ENCODE data around the gene CTBP2. TPM values are rescaled to one million over a fixed set of nuclear protein-coding genes. Genes with fewer than 3 reads are reported as not detected.

Gene CTBP2
- total RNA-seq, 4 donors from 2014 or later, result 92.4 to 136 (median 125) TPM

GRCh38 chr10:125129076-125129458 is 31.3 kb downstream of the CTBP2 start:
- peak in 1 of 2 donors; percentile 3 for DNase-seq
- Histone ChIP-seq H3K9me3 (no peaks in the 10 kb centered on the region), H3K27me3 (no peaks in the 10 kb centered on the region), H3K4me1 (peaks cover 36 to 69% of the 10 kb centered on the region in 2 donors), H3K36me3 (peaks cover 0 to 13% of the 10 kb centered on the region in 2 donors), H3K27ac (no peak overlapping the region), H3K4me3 (replicated peaks in 1 of 3) (no peak overlapping the region)
- 66 to 76% methylated on average over 3 of the region's 3 CpGs for WGBS, 2 donors
- intact Hi-C loops (cut with DNase I), result no loop called here
- no peak for TF ChIP-seq POLR2A (IDR thresholded peaks at IDR 0.05)
- TF ChIP-seq, protein P1, sequence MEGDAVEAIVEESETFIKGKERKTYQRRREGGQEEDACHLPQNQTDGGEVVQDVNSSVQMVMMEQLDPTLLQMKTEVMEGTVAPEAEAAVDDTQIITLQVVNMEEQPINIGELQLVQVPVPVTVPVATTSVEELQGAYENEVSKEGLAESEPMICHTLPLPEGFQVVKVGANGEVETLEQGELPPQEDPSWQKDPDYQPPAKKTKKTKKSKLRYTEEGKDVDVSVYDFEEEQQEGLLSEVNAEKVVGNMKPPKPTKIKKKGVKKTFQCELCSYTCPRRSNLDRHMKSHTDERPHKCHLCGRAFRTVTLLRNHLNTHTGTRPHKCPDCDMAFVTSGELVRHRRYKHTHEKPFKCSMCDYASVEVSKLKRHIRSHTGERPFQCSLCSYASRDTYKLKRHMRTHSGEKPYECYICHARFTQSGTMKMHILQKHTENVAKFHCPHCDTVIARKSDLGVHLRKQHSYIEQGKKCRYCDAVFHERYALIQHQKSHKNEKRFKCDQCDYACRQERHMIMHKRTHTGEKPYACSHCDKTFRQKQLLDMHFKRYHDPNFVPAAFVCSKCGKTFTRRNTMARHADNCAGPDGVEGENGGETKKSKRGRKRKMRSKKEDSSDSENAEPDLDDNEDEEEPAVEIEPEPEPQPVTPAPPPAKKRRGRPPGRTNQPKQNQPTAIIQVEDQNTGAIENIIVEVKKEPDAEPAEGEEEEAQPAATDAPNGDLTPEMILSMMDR (IDR thresholded peaks at IDR 0.05), result no peak

DNA sequence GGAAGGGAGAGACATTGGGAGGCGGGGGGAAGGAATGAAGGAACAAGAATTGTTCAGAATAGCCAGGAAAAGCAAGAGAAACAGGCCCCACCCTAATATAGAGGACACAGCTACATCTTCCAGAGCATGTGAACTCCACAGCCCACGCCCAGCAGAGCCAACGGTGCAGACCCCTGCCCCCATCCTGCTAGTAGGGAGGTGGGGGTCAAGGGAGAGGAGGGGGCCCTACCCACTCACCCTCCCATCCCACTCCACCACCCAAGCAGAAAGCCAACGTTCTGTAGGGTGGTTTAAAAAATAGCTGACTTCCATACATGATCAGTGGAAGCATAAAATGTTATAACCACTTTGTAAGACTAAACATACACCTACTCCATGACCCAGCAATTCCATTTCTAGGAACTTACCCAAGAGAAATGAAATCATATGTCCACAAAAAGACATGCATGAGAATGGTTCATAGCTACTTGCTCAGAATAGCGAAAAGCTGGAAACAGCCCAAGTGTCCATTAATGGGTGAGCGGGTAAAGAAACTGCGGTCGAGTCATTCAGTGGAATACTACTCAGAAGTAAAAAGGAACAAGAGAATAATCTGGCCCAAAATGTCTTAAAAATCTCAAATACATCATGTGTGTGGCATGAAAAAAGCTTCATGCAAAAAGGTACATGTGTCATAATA is 31.8 kb downstream of the CTBP2 start:
- DNase-seq, result no peak
- Histone ChIP-seq H3K9me3 (no peaks in the 10 kb centered on the region), H3K27ac (peak overlapping the region in 1 of 3 donors; percentile 14), H3K36me3 (peaks cover 0 to 13% of the 10 kb centered on the region in 2 donors), H3K4me1 (peaks cover 36 to 69% of the 10 kb centered on the region in 2 donors), H3K4me3 (replicated peaks in 1 of 3) (no peak overlapping the region), H3K27me3 (no peaks in the 10 kb centered on the region)
- 81 to 88% methylated on average over 8 of the region's 8 CpGs for WGBS, 2 donors
- intact Hi-C loops (cut with DNase I), result no loop called here
- TF ChIP-seq, protein P1 (IDR thresholded peaks at IDR 0.05), result no peak
- TF ChIP-seq POLR2A (IDR thresholded peaks at IDR 0.05), result no peak

DNA sequence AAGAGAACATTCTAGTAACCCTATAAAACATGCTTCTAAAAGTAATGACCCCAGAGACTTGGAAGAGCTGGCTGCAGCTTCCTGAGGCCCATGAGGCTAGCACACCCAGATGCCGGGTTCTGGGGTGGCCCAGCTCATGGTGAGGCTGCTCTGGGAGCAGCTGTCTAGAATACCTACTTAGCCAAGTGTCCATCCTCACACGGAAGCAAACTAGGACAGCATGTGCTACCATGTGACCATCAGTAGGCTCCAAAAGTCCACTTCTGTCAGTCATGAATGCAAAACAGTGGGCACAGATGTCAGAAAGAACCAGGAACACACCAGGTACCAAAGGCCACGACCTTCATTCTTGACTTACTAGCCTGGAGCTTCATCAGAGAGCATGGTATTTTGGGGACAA is 32.4 kb downstream of the CTBP2 start:
- peak overlapping the region in 1 of 3 donors; percentile 14 for H3K27ac ChIP-seq
- intact Hi-C loops (cut with DNase I), result no loop called here
- H3K4me1 ChIP-seq, result peaks cover 36 to 69% of the 10 kb centered on the region in 2 donors
- no peak overlapping the region for H3K4me3 ChIP-seq (replicated peaks in 1 of 3)
- H3K27me3 ChIP-seq, result no peaks in the 10 kb centered on the region
- H3K36me3 ChIP-seq, result peaks cover 0 to 13% of the 10 kb centered on the region in 2 donors
- WGBS, 2 donors, result 73 to 79% methylated on average over 3 of the region's 3 CpGs
- TF ChIP-seq, protein P1 (IDR thresholded peaks at IDR 0.05), result no peak
- no peak for TF ChIP-seq POLR2A (IDR thresholded peaks at IDR 0.05)
- DNase-seq, result no peak
- no peaks in the 10 kb centered on the region for H3K9me3 ChIP-seq

- no peaks in the 10 kb centered on the region for H3K9me3 ChIP-seq
- peak overlapping the region in 1 of 3 donors; percentile 16 for H3K27ac ChIP-seq
- 81 to 85% methylated on average over 5 of the region's 5 CpGs for WGBS, 2 donors
- peak; percentile 26 to 44 for DNase-seq
- peaks cover 39 to 75% of the 10 kb centered on the region in 2 donors for H3K4me1 ChIP-seq
- peaks cover 0 to 13% of the 10 kb centered on the region in 2 donors for H3K36me3 ChIP-seq
- TF ChIP-seq, protein P1 (IDR thresholded peaks at IDR 0.05), result no peak
- no peak for TF ChIP-seq POLR2A (IDR thresholded peaks at IDR 0.05)
- intact Hi-C loops (cut with DNase I), result no loop called here
- H3K27me3 ChIP-seq, result no peaks in the 10 kb centered on the region
- H3K4me3 ChIP-seq (replicated peaks in 1 of 3), result no peak overlapping the region
These were observed 33.3 kb downstream of the CTBP2 start for GRCh38 chr10:125127110-125127509.

- no peak overlapping the region for H3K4me3 ChIP-seq (replicated peaks in 1 of 3)
- peaks cover 39 to 84% of the 10 kb centered on the region in 2 donors for H3K4me1 ChIP-seq
- H3K36me3 ChIP-seq, result peaks cover 0 to 7% of the 10 kb centered on the region in 2 donors
- peak; percentile 68 to 71 for DNase-seq
- TF ChIP-seq POLR2A (IDR thresholded peaks at IDR 0.05), result no peak
- TF ChIP-seq, protein P1 (IDR thresholded peaks at IDR 0.05), result no peak
- WGBS, 2 donors, result 85% methylated on average over 22 of the region's 22 CpGs
- H3K9me3 ChIP-seq, result no peaks in the 10 kb centered on the region
- H3K27ac ChIP-seq, result peak overlapping the region in 2 of 3 donors; percentile 16 to 42
- H3K27me3 ChIP-seq, result no peaks in the 10 kb centered on the region
- intact Hi-C loops (cut with DNase I), result no loop called here
These were observed 34.2 kb downstream of the CTBP2 start for GRCh38 chr10:125125951-125126735.

Measured in thyroid gland (tissue), 4 donors.